Spleen (tissue), 11 donors: Measurements from ENCODE around the gene DGKG. TPM values are rescaled to one million over a fixed set of nuclear protein-coding genes. Genes with fewer than 3 reads are reported as not detected.

Experiments
- DNase-seq: peaks from one replicate; pipeline ENCODE4 v3.0.0-alpha.2; 2020
- H3K27ac ChIP-seq, 8 donors: fragments of 200-600 bp; sonication (generic) in 7 of 8; 1 replicate in 4 of 8; 2 replicates in 4 of 8; pipeline versions ENCODE4 v1.5.0 to v1.8.0; 2016 to 2021; ENCODE audit warnings: inconsistent platforms in 4 of 8, mild to moderate bottlenecking in 4 of 8, moderate library complexity in 1 of 8
- H3K27me3 ChIP-seq, 7 donors: fragments of 200-600 bp; sonication (generic) in 6 of 7; replicated peaks in 1 of 7; 1 replicate in 4 of 7; 2 replicates in 3 of 7; pipeline versions ENCODE4 v1.5.0 to v1.8.0; 2016 to 2021; ENCODE audit warnings: inconsistent platforms in 3 of 7, mild to moderate bottlenecking in 1 of 7
- H3K36me3 ChIP-seq, 6 donors: fragments of 200-600 bp; sonication (generic) in 5 of 6; 1 replicate in 4 of 6; 2 replicates in 2 of 6; pipeline versions ENCODE4 v1.5.0 to v1.8.0; 2016 to 2021; ENCODE audit warnings: inconsistent platforms in 2 of 6
- H3K4me1 ChIP-seq, 6 donors: fragments of 200-600 bp; sonication (generic) in 5 of 6; 1 replicate in 3 of 6; 2 replicates in 3 of 6; pipeline versions ENCODE4 v1.5.0 to v1.8.0; 2016 to 2021; ENCODE audit warnings: inconsistent platforms in 3 of 6
- H3K4me3 ChIP-seq, 8 donors: fragments of 200-600 bp; sonication (generic) in 7 of 8; 1 replicate in 4 of 8; 2 replicates in 4 of 8; pipeline versions ENCODE4 v1.5.0 to v1.8.0; 2016 to 2021; ENCODE audit warnings: inconsistent platforms in 4 of 8, mild to moderate bottlenecking in 4 of 8, moderate library complexity in 2 of 8
- H3K9me3 ChIP-seq, 8 donors: fragments of 200-600 bp; sonication (generic) in 7 of 8; 1 replicate in 4 of 8; 2 replicates in 4 of 8; pipeline versions ENCODE4 v1.5.0 to v1.8.0; 2016 to 2021; ENCODE audit warnings: inconsistent platforms in 4 of 8
- CTCF ChIP-seq, 11 experiments: fragments of 200-600 bp in 7 of 11; fragments of 450-650 bp in 4 of 11; sonication (generic) in 4 of 11; IDR thresholded peaks in 8 of 11; conservative IDR thresholded peaks in 3 of 11; 1 replicate in 7 of 11; 2 replicates in 4 of 11; pipeline versions ENCODE4 v1.4.0 to v1.8.0; 2016 to 2021; ENCODE audit warnings: antibody characterized with exemption in 11 of 11, inconsistent platforms in 4 of 11, mild to moderate bottlenecking in 1 of 11
- POLR2A ChIP-seq, 3 donors: fragments of 450-650 bp; IDR thresholded peaks; one replicate each; pipeline ENCODE4 v1.5.1; 2017; ENCODE audit warnings: antibody characterized with exemption in 3 of 3, mild to moderate bottlenecking in 1 of 3
- POLR2AphosphoS5 ChIP-seq, 3 donors: sonication (generic); formaldehyde crosslinking; IDR thresholded peaks; one replicate each; pipeline ENCODE4 v1.5.1; 2017; ENCODE audit warnings: antibody characterized with exemption in 3 of 3
- WGBS, 5 donors: extraction: QIAGEN DNeasy Blood & Tissue Kit in 3 of 5; methylation state at CpG; one replicate each; pipeline versions ENCODE4 v1.1.5 to v1.1.7; 2013 to 2018; 5-methylcytosine and 5-hydroxymethylcytosine counted together
- intact Hi-C: fragments of 100-400 bp; cut with DNase I; formaldehyde crosslinking; loops from one replicate; pipeline ENCODE4 v1.15.0; 2023; ENCODE audit warnings: low total_unique reads
- polyA plus RNA-seq, 3 donors: library from polyadenylated mRNA; stranded (reverse); fragments of 200-250 nt; gene quantifications; one replicate each; pipeline ENCODE4 v1.2.1, GENCODE V29; 2013
- total RNA-seq, 7 donors: library from RNA; depleted of rRNA in 3 of 7; stranded (reverse); fragments of >200 nt in 3 of 7; fragmentation: NEBNext Ultra II Directional in 4 of 7; extraction: Animal tissue kit (Norgen Biotek cat#: 25700) in 4 of 7; gene quantifications; one replicate each; pipeline versions ENCODE4 v1.1.0 to v1.2.1, GENCODE V29; 2016 to 2021
- donor health status: healthy with polysubstance abuse.
- donor health status: DM: no; HTN: no; CAD: no; lungs with moderate emphysema.
- donor health status: DM: no; HTN: no; CAD: no.
- donor health status: Bipolar disorder and iron deficiency.
- donor health status: healthy.
- donor health status: DM: no; HTN: no; CAD: no.
- donor health status: DM: yes; HTN: yes; CAD: no.

DGKG gene
- total and polyA plus RNA-seq, 10 donors: 0.22 to 7.7 (median 5.4) TPM

- H3K9me3 ChIP-seq: no peaks in the 10 kb centered on the region
- WGBS, 5 donors: 74 to 88% (median 78%) methylated on average over 5 of the region's 5 CpGs
- intact Hi-C loops: no loop called here
These were observed 243.3 kb downstream of the DGKG start for GRCh38 chr3:186118692-186119091.

GRCh38 chr3:186117521-186118134 is 244.4 kb downstream of the DGKG start:
- 91 to 100% (median 92%) methylated on average over 3 of the region's 3 CpGs for WGBS, 5 donors
- Histone ChIP-seq H3K4me1 (no peaks in the 10 kb centered on the region), H3K27ac (no peak overlapping the region), H3K9me3 (no peaks in the 10 kb centered on the region), H3K4me3 (no peak overlapping the region), H3K27me3 (peaks cover 0 to 88% (median 4%) of the 10 kb centered on the region in 7 donors), H3K36me3 (no peaks in the 10 kb centered on the region)
- TF ChIP-seq POLR2AphosphoS5 (IDR thresholded peaks at IDR 0.05): no peak
- intact Hi-C loops: no loop called here
- no peak for DNase-seq

More at GRCh38 chr3:186118692-186119091, 243.3 kb downstream of the DGKG start:
- H3K36me3 ChIP-seq: no peaks in the 10 kb centered on the region
- TF ChIP-seq POLR2AphosphoS5 (IDR thresholded peaks at IDR 0.05) (no peak), POLR2A (IDR thresholded peaks at IDR 0.05) (no peak), CTCF (IDR thresholded peaks at IDR 0.05 in 8 of 11, conservative IDR thresholded peaks at IDR 0.05 in 3 of 11) (no peak)
- H3K27ac ChIP-seq: no peak overlapping the region
- peaks cover 0 to 77% (median 0%) of the 10 kb centered on the region in 7 donors for H3K27me3 ChIP-seq
- H3K4me1 ChIP-seq: no peaks in the 10 kb centered on the region
- no peak for DNase-seq
- H3K4me3 ChIP-seq: no peak overlapping the region

GRCh38 chr3:186115239-186115996 is 246.6 kb downstream of the DGKG start:
- H3K36me3 ChIP-seq: no peaks in the 10 kb centered on the region
- H3K27me3 ChIP-seq: peaks cover 0 to 95% (median 23%) of the 10 kb centered on the region in 7 donors
- no peak for DNase-seq
- no peak overlapping the region for H3K27ac ChIP-seq
- H3K4me3 ChIP-seq: no peak overlapping the region
- peaks cover 0 to 14% (median 10%) of the 10 kb centered on the region in 6 donors for H3K4me1 ChIP-seq
- no peak for TF ChIP-seq POLR2AphosphoS5 (IDR thresholded peaks at IDR 0.05)
- TF ChIP-seq POLR2A (IDR thresholded peaks at IDR 0.05): no peak
- TF ChIP-seq CTCF (IDR thresholded peaks at IDR 0.05 in 8 of 11, conservative IDR thresholded peaks at IDR 0.05 in 3 of 11): no peak
- intact Hi-C loops: no loop called here
- 84 to 91% (median 88%) methylated on average over 15 of the region's 15 CpGs for WGBS, 5 donors
- no peaks in the 10 kb centered on the region for H3K9me3 ChIP-seq

GRCh38 chr3:186110975-186111974 is 250.8 kb downstream of the DGKG start:
- peaks cover 0 to 99% (median 35%) of the 10 kb centered on the region in 7 donors for H3K27me3 ChIP-seq
- no peaks in the 10 kb centered on the region for H3K9me3 ChIP-seq
- no peak overlapping the region for H3K4me3 ChIP-seq
- no peaks in the 10 kb centered on the region for H3K36me3 ChIP-seq
- WGBS, 5 donors: 35 to 38% (median 37%) methylated on average over 12 of the region's 12 CpGs
- intact Hi-C loops: no loop called here
- no peak overlapping the region for H3K27ac ChIP-seq
- TF ChIP-seq CTCF (IDR thresholded peaks at IDR 0.05 in 8 of 11, conservative IDR thresholded peaks at IDR 0.05 in 3 of 11) (no peak), POLR2A (IDR thresholded peaks at IDR 0.05) (no peak), POLR2AphosphoS5 (IDR thresholded peaks at IDR 0.05) (no peak)
- DNase-seq: no peak
- H3K4me1 ChIP-seq: peaks cover 12 to 54% (median 42%) of the 10 kb centered on the region in 6 donors
